ENCODE results near the gene KRT25.
"Not testable (repeated sequence)": the region's sequence is repeated elsewhere in the genome, so short reads cannot be mapped to it uniquely, and the experiment has no call there.

KRT25 gene

DNA sequence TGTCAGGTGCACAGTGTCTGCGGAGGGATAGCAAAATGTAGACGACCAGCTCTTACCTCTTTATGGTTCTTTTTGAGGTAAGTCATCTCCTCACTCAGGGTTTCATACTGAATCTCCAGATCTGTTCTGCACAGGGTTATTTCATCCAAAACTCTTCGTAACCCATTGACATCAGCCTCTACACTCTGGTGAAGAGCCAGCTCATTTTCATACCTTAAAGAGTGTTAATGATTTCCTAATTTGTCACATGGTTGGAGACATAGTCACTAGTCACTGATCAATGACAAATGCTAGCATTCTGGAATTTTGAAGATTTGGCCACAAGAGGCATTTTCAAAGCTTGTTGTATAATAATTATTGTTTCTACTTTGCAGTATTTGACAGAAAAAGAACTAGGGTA lies 1.3 kb downstream of the KRT25 start:
- DNase-seq (ENCODE audit: low read depth in 1 of 2, low spot score in 1 of 2), result no peak

DNA sequence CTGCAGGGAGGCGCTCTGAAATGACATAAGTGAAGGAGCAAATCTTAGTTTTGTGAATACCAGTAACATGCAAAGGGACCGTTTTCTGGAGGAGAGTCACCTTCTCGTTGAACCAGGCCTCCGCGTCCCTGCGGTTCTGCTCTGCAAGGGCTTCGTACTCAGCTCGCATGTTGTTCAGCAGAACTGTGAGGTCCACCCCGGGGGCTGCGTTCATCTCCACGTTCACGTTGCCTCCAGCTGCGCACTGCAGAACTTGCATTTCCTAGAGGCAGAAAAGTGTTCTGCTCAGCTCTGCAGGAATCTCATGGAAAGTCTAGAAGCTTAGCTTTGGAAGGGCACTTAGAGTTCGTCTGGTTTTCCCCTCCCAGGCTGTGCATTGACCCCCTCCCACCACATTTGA lies 4.1 kb downstream of the KRT25 start:
- DNase-seq (ENCODE audit: low read depth in 1 of 2, low spot score in 1 of 2), result no peak

DNA sequence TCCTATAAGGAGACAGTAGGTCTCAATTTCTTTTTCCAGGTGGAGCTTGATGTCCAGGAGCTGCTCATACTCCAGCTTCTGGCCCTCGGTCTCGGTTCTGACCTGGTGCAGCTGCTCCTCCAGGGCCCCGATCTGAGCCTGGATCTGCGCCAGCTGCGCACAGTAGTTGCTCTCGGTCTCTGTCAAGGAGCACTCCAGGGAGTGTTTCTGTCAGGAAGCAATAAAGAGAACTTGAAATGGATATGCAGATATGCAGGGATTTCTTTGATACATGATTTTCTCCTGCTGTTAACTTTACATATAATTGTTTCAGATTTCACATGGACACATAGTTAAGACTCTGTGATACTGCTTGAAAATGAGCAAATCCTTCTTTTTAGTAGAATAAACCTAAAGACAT lies 4.7 kb downstream of the KRT25 start:
- no peak for DNase-seq (ENCODE audit: low read depth in 1 of 2, low spot score in 1 of 2)

DNA sequence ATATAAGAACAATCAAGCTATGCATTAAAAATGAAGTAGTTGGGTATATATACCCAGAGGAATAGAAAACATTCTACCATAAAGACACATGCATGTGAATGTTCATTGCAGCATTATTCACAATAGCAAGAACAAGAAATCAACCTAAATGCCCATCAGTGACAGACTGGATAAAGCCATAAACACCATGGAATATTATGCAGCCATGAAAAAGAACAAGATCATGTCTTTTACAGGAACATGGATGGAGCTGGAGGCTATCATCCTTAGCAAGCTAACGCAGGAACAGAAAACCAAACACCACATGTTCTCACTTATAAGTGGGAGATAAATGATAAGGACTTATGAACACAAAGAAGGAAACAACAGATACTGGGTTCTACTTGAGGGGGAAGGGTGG lies 6.5 kb downstream of the KRT25 start:
- DNase-seq (ENCODE audit: low read depth in 1 of 2, low spot score in 1 of 2), result not testable (repeated sequence)

DNA sequence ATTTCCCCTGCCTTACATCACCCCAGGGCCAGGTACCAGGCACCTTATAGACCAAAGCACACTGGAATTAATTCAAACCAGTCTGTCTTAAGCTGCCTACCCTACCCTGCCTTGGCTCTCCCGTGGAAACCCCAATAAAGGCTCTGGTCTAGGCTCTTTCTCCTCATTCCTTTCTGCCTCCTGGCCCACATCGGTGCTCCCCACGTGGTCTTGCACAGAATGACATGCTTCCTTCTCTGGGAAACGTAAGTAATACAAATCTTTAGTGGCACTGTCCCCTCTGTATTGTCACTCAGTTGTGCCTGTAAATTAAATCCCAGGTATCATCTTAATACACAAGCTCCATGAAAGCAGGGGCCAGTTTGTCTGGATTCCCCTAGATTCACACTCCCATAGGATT lies 16.6 kb downstream of the KRT25 start:
- DNase-seq (ENCODE audit: low read depth in 1 of 2, low spot score in 1 of 2), result no peak

DNA sequence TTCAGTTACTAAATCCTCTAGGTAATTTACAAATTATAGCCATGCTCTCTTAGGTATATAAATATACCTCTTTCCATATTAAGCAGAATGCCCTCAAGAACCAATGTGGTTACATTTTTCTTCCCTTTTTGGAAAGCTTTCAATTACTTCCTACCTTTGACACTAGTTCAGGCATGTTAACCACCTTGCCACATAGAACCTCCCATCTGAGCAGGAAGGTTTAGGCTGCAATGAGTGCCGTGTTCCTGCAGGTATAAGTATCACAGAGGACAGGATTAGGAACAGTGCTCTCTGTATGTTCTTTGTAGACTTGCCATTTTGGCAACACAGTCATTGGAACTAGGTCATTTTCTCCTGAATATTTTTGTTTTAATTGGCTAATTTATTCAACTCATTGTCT lies 20.1 kb downstream of the KRT25 start:
- no peak for DNase-seq (ENCODE audit: low read depth in 1 of 2, low spot score in 1 of 2)

DNA sequence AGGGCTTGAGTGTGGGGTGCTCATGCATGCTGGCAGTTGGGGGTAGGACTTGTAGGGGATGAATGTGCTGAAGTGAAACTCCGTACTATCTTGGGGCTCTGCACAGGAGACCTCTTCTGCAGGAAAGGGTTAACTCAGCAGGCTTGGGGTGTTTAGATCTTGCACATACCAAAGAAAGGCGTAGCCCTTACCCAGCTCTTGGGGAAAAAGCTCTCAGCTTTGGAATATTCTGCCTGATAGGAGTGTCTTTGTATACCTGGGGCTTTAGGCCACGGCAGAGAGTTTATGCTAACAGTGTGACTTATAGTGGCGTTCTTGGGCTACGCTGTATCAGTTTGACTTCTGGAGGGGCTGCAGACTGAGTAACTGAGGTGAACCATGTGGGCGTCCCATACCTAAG lies 21.1 kb downstream of the KRT25 start:
- no peak for DNase-seq (ENCODE audit: low read depth in 1 of 2, low spot score in 1 of 2)

DNA sequence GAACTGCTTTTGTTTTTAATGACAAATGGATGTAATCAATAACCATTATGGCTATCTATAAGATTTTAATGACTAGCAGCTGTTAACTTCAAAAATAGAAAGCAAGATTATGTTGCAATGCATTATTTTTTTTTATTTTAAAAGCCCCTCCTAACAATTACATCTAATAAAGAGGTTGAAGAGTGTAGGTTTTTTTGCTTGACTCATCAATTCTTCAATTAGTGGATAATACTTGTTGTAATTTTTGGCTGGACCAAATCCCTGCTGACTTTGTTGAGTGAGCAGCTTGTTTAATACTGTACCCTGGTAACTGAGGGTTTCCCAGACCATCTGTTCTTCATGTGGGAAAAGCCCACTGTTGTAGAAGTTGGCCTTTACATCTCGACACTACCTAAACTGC lies 24.2 kb downstream of the KRT25 start:
- DNase-seq (ENCODE audit: low read depth in 1 of 2, low spot score in 1 of 2), result no peak

DNA sequence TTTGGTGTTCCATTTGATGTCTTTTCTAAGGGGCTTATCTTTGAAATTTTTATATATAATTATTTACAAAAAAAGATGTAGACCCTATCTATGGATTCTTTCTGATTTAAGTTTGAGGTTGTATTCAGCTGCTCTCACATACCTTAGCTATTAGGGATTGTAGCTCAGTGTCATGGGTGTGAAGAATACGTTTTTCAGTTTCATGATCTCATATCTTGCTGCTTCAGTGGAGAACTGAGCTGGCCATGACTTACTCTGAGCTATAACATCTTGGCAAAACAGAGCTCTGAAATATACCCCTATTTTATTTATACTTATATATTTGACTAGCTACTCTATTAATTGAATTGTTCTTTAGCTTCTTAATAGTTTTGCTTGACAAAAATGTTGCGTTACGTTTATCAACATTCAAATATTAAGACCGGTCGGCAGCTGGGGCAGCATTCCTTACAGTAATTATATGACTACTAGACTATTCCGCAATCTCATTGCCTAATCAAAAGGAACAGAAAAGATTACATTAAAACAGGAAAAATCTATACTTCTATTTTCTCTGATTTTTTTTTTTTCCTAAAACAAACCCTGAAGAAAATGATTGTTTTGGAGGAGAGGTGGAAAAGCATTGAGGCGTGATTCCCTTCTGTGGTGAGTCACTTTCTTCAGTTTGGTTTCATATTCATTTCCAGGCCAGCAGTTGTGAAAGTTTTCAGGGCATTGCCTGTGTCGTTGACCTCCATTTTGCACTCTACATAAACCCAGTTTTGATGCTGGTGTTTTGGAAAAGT lies 27.5 kb downstream of the KRT25 start:
- DNase-seq (ENCODE audit: low read depth in 1 of 2, low spot score in 1 of 2), result no peak

DNA sequence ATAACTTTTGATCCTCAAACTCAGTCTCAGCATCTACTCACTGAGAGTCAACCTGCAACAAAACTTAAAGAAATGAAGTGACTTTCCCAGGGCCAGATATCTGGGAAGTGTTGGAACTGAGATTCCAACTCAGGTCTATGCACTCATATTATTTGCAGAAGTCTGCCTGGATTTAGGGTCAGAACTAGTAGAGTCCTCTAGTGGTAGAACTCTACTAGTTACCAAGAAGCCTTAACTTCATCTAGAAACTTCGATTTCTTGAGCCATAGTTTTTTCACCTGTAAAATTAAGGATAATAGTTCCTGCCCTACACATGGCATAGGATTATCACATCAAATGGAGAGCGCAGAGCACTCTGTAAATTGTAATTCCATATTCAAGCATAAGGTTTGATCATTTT lies 28.2 kb downstream of the KRT25 start:
- DNase-seq (ENCODE audit: low read depth in 1 of 2, low spot score in 1 of 2), result no peak

DNA sequence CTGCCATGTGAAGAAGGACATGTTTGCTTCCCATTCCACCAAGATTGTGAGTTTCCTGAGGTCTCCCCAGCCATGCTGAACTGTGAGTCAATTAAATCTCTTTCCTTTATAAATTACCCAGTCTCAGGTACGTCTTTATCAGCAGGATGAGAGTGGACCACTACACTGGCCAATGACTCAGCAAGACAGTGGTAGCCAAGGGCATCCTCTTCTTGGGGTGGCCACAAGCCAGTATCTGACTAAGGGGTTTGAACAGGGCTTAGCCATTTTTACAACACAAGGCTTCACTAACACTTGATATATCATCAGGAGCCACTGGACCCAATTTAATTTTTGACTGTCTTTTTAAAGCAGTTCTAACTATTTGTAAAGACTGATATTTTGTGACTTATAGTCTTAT lies 30.5 kb downstream of the KRT25 start:
- no peak for DNase-seq (ENCODE audit: low read depth in 1 of 2, low spot score in 1 of 2)

DNA sequence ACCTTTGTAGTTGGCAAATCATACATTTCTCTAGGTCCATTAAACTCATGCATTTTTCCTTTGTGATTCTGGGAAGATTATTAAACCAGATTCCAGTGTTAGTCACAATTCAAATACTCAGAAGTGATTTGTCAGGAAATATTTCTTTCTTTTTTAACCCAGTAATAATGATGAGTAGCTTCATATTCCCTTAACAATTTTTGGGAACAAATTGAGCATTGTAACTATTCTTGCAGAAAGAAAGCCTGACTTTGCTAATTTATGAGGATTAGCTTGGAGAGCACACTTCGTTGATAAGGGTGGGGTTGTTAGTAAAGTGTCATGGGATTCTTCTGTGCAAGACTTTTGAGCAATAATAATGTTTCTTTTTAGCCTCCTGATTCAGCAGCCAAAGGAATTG lies 32.9 kb downstream of the KRT25 start:
- no peak for DNase-seq (ENCODE audit: low read depth in 1 of 2, low spot score in 1 of 2)

DNA sequence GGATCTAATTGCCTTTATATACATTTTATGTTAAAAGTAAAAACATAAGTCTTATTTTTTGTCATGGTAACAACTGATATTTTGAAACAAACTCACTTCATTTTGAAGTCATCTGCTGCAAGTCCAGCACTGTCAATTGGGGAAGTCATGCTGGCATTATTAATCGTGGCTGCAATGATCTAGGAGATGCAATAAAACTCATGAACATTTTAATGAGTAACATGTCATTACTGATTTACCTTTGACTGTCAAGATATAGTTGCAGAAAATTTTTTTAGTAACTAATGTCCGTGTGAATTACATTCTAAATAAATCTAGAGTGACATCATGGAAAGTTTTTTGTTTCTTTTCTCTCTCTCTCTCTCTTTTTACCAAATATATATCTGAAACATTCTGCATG lies 34.2 kb downstream of the KRT25 start:
- DNase-seq (ENCODE audit: low read depth in 1 of 2, low spot score in 1 of 2), result no peak

DNA sequence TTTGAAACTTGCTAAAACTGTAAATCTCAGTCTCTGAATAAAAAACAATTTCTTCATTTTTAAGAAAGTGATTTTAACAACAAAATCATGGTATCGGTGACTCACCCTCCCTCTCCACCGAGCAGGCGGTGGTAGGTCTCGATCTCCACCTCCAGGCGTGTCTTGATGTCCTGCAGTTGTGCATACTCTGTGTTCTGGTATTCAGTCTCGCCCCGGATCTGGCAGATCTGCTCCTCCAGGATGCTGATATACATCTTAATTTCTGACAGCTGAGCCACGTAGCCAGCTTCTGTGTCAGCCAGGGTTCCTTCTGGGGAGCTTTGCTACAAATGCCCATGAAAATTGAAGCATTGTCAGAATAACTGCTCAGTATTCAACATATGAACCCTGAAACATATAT lies 36.2 kb downstream of the KRT25 start:
- DNase-seq (ENCODE audit: low read depth in 1 of 2, low spot score in 1 of 2), result no peak

DNA sequence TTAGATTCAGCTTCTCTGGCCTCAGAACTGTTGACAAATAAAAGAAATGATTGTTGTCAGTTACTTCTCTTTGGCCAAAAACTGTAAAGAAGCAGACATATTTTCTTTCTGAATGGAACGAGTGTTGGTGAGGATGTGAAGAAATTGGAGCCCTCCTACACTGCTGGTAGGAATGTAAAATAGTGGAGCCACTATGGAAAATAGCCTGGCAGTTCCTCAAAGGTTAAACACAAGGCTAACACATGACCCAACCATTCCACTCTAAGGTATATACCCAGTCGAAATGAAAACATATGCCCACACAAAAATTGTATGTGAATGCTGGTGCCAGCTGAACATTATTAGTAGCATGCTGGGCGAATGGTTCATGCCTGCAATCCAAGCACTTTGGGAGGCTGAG lies 37.4 kb downstream of the KRT25 start:
- DNase-seq (ENCODE audit: low read depth in 1 of 2, low spot score in 1 of 2), result no peak

DNA sequence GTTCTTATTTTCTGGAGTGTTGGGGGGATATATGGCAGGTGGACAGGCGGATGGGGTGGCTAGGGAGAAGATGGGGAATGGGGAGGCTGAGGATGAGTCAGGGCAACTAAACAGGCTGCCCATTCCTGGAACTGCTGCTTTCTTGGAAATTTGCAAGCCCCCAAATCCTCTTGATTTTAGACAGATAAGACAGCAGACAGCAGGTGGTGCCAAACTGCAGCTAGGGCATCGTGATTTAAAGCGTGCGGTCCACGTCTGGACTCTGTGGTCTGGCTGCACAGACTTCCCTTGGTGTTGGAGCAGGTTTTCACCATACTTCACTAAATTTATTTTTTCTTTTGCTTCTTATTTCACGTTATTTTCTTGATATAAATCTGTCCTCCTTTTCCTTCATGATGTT lies 40.7 kb downstream of the KRT25 start:
- no peak for DNase-seq (ENCODE audit: low read depth in 1 of 2, low spot score in 1 of 2)

DNA sequence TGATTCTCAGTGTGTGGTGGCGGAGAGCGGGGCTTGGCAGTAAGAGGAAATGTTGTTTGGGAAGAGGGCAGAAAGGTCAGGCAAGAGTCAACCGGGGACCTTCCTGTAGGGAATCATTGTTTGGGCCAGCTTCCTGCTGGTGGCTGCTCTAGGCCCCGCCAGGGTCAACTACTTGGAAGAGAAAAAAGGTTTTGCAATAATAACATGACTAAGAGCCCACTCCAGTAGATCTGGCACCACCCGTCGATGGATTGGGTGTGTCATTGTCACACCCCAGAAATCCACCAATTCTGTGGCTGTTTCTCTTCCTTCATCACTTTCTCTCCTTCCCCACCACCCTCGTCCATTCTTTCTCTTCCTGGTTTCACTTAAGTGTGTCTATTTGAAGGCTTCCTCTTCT lies 47.4 kb downstream of the KRT25 start:
- DNase-seq (ENCODE audit: low read depth in 1 of 2, low spot score in 1 of 2), result no peak

DNA sequence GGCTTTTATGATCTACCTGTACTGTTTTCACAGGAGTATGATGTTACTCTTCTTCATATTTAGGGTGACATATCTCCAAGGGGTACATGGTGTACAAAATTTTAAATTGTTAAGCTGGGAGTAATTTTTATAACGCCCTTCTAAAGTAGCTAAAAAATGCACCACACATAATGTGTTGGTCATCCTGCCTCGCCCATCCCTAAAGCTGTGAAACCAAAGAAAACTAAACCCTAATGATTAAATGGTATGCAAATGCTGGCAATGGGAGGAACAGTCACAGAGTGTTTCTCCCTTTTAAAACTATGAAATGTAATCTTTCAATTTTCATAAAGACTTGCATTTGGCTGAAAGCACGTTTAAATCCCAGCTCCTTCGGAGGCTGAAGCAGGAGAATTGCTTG lies 49.5 kb downstream of the KRT25 start:
- DNase-seq (ENCODE audit: low read depth in 1 of 2, low spot score in 1 of 2), result no peak

DNA sequence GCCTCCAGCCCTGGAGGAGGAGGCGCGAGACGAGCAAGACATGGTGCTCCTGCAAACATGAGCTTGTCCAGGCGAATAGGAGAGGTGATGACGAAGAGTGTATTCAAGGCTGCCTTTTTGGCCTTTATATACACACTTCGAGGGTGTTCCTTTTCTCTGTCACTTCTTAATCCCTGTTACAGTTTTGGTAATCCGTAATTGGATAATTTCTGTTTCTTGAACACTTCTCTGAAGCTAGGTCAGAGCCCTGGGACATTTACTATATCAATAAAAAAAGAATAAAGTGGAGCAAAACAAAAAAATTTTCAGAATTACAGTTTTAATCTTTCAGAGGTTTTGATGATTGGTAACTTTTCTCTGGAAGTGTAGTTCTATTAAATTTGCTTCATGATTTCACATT lies 51.5 kb downstream of the KRT25 start, which contains the start of gene KRT24:
Gene KRT24, minus strand, starts transcription at position 101 of the 400 bp plus-strand sequence. Its CDS starts 59 bp downstream, at position 42.
- no peak for DNase-seq (ENCODE audit: low read depth in 1 of 2, low spot score in 1 of 2)

DNA sequence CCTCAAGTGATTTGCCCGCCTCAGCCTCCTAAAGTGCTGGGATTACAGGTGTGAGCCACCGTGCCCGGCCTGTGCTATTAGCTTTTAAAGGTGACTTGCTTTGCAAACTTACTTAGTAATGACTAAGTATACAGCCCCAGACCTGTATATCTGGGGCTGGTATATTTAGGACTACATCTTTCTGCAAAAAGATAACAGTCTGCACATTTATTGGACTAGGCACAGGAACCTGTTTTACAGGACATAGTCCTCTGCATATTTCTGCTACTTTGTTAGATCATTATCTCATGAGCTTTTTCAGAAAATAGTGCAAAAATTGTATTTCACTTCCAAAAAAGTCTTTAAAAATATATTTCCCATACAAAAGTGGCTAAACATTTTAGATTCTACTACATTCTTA lies 52.9 kb downstream of the KRT25 start:
- no peak for DNase-seq (ENCODE audit: low read depth in 1 of 2, low spot score in 1 of 2)

DNA sequence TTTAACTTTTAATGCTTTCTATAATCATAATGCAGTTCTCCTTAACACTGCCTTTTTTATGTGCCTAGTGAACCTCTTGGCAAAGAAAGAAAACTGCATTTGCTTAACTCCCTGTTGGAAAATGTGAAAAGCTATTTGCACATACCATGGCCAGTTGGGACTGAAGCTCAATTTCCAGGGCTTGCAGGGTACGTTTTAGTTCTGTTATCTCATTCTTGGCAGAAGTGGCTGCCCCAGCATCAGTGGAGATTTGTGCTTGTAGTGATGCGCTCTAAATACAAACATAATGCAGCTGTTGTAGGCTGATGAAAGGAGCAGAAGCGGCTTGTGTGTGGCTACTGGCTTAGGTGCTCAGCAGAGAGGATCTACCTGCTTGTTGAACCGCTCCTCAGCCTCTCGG lies 55.3 kb downstream of the KRT25 start:
- no peak for DNase-seq (ENCODE audit: low read depth in 1 of 2, low spot score in 1 of 2)

DNA sequence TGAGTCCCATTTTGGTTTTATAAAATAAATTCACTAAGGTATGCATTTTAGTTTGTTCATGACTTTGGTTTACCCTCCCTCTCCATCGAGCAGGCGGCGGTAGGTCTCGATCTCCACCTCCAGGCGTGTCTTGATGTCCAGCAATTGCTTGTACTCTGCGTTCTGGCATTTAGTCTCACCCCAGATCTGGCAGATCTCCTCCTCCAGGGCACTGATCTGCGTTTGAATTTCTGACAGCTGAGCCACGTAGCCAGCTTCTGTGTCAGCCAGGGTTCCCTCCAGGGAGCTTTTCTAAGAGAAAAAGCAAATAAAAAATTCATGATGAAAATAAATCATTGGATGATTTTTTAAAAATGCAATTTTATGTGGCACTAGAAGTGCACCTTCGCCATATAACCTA lies 55.8 kb downstream of the KRT25 start:
- no peak for DNase-seq (ENCODE audit: low read depth in 1 of 2, low spot score in 1 of 2)

All from activated T-helper 1 cell treated with anti-CD3 and anti-CD28 coated beads, Interleukin-2, amount 50 U/mL, for 16 hours (primary cell).